Lower lobe of right lung (tissue), 2 donors: ENCODE data around the gene ERI3. TPM values are rescaled to one million over a fixed set of nuclear protein-coding genes. Genes with fewer than 3 reads are reported as not detected.

Experiments
- ATAC-seq, 2 donors: fragments of 200-7000 bp; cut with Tn5 transposase; one replicate each; pipeline ENCODE4 v1.9.1; 2020 to 2022; ENCODE audit warnings: mild to moderate bottlenecking in 2 of 2, moderate library complexity in 2 of 2
- DNase-seq: peaks from one replicate; pipeline ENCODE4 v3.0.0-alpha.2; 2020
- H3K27ac ChIP-seq: fragments of 200-600 bp; one replicate; pipeline ENCODE4 v1.8.0; 2022
- H3K27me3 ChIP-seq: fragments of 200-600 bp; one replicate; pipeline ENCODE4 v1.8.0; 2022; ENCODE audit warnings: low read depth
- H3K36me3 ChIP-seq: fragments of 200-600 bp; one replicate; pipeline ENCODE4 v1.8.0; 2022; ENCODE audit warnings: mild to moderate bottlenecking
- H3K4me1 ChIP-seq: fragments of 200-600 bp; one replicate; pipeline ENCODE4 v1.8.0; 2022
- H3K4me3 ChIP-seq: fragments of 200-600 bp; one replicate; pipeline ENCODE4 v1.8.0; 2022; ENCODE audit warnings: mild to moderate bottlenecking
- H3K9me3 ChIP-seq: fragments of 200-600 bp; one replicate; pipeline ENCODE4 v1.8.0; 2022
- intact Hi-C: fragments of 100-400 bp; cut with DNase I; formaldehyde crosslinking; loops from one replicate; pipeline ENCODE4 v1.11.0; 2022
- total RNA-seq: library from RNA; stranded (reverse); fragmentation: NEBNext Ultra II Directional; extraction: Animal tissue kit (Norgen Biotek cat#: 25700); gene quantifications from one replicate; pipeline ENCODE4 v1.2.1, GENCODE V29; 2021
- TF ChIP-seq, protein P1 (sequence below): fragments of 200-600 bp; IDR thresholded peaks from one replicate; pipeline ENCODE4 v1.8.0; 2022; ENCODE audit warnings: antibody characterized with exemption, mild to moderate bottlenecking
- donor health status: DM: no; HTN: yes; CAD: no; lungs with severe emphysema.

The ERI3 gene
- total RNA-seq, 1 donor from 2014 or later: 36.3 TPM

DNA sequence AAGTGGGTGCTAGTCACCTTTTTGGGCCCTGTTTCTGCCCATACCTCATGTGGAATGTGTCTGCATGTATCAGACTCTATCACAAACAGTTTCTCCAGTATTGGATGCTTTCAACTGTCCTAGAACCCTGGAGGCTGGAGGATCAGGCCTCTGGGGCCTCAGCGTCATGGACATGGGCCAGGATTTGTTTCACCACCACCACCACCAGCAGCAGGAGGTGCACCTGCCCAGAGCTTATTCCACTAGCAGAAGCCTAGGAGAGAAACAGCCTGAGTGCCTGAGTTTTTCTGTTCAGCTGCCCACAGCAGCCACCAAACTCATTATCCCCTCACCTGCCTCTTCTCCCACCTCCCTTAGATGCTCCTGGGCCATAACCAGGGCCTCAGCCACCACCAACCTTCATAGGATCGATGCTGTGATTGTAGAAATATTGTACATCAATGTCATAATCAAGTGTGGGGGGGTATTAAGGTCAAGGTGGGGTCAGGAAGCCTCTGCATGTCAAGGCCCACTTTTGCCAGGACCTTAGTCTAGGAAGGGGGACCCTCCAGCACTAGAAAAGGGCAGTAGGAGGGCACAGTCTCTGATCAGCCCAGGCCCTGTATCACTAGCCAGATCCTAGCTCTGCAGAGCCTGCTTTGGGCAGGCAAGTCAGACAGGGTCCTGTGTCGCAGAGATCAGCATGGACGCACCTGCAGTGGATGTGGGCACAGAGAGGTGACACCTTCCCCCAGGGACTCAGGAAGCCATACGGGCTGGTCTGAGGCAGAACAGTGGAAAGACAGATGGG, 132.5 kb downstream of the ERI3 start:
- peaks cover 42% of the 10 kb centered on the region for H3K36me3 ChIP-seq
- TF ChIP-seq, protein P1, sequence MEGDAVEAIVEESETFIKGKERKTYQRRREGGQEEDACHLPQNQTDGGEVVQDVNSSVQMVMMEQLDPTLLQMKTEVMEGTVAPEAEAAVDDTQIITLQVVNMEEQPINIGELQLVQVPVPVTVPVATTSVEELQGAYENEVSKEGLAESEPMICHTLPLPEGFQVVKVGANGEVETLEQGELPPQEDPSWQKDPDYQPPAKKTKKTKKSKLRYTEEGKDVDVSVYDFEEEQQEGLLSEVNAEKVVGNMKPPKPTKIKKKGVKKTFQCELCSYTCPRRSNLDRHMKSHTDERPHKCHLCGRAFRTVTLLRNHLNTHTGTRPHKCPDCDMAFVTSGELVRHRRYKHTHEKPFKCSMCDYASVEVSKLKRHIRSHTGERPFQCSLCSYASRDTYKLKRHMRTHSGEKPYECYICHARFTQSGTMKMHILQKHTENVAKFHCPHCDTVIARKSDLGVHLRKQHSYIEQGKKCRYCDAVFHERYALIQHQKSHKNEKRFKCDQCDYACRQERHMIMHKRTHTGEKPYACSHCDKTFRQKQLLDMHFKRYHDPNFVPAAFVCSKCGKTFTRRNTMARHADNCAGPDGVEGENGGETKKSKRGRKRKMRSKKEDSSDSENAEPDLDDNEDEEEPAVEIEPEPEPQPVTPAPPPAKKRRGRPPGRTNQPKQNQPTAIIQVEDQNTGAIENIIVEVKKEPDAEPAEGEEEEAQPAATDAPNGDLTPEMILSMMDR: no peak
- no peak for DNase-seq
- H3K27ac ChIP-seq: no peak overlapping the region
- H3K9me3 ChIP-seq: no peaks in the 10 kb centered on the region
- H3K4me1 ChIP-seq: no peaks in the 10 kb centered on the region
- H3K4me3 ChIP-seq: no peak overlapping the region
- intact Hi-C loops: no loop called here
- ATAC-seq: no peak
- no peaks in the 10 kb centered on the region for H3K27me3 ChIP-seq

DNA sequence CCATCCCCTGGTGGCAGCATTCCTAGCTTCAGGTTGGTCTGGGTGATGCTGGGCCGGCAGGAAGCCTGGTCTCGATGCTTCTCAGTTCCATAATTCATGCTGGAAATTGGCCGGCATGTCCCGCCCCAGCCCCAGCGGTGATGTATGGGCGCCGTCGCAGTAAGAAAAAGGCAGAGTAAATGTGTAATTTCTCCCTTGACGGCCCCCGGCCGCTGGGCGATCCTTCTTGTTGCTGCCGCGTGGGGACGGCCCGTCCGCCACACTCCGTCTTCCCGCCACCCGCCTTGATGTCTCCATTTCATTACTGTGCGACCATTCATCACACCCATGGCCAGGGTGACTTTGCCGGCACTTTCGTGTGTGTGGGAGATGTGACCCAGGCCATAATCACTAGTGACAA, 133.3 kb downstream of the ERI3 start:
- no peaks in the 10 kb centered on the region for H3K4me1 ChIP-seq
- H3K27me3 ChIP-seq: no peaks in the 10 kb centered on the region
- TF ChIP-seq, protein P1: no peak
- H3K36me3 ChIP-seq: peaks cover 48% of the 10 kb centered on the region
- no peak for DNase-seq
- no peak for ATAC-seq
- no peaks in the 10 kb centered on the region for H3K9me3 ChIP-seq
- intact Hi-C loops: no loop called here
- H3K27ac ChIP-seq: no peak overlapping the region
- H3K4me3 ChIP-seq: no peak overlapping the region

DNA sequence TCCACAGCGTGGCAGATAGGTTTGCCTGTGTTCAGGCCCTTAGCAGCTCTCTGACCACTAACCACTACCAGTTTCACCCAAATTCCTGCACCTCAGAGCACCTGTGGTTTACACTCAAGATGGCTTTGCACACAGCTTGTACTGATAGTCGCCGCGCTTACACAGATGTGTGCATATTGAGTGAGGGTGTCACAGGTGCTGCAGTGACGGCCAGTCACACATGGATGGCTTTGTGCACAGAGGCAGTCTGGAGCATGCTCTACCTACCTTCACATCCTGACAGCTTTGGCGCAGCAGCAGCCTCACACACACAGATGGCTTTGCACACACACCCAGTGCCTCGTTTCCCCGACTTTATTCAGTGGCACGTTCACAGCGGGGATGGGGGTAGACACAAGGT, 134.3 kb downstream of the ERI3 start:
- peaks cover 59% of the 10 kb centered on the region for H3K36me3 ChIP-seq
- H3K4me1 ChIP-seq: no peaks in the 10 kb centered on the region
- no peak overlapping the region for H3K4me3 ChIP-seq
- no peaks in the 10 kb centered on the region for H3K27me3 ChIP-seq
- no peak overlapping the region for H3K27ac ChIP-seq
- intact Hi-C loops: no loop called here
- ATAC-seq: no peak
- TF ChIP-seq, protein P1: no peak
- no peak for DNase-seq
- no peaks in the 10 kb centered on the region for H3K9me3 ChIP-seq

DNA sequence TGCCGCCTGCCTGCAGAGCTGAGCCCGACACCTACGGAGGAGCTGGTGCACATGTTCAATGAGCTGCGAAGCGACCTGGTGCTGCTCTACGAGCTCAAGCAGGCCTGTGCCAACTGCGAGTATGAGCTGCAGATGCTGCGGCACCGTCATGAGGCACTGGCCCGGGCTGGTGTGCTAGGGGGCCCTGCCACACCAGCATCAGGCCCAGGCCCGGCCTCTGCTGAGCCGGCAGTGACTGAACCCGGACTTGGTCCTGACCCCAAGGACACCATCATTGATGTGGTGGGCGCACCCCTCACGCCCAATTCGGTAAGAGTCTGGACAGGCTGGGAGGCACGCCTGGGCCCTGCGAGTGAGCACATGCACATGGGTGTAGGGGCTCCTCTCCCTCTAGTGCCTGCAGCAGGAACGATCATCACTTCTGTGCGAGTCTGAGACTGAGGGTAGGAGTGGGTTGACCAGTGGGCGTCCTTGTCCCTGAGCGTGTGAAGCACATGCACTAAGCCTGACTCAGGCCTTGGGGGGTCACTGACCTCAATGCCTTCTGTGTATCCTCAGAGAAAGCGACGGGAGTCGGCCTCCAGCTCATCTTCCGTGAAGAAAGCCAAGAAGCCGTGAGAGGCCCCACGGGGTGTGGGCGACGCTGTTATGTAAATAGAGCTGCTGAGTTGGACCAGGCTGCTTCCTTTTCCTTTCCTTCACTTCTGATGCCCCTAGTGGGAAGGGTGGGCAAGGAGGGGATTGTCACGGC, 134.9 kb downstream of the ERI3 start:
- ATAC-seq: no peak
- TF ChIP-seq, protein P1: no peak
- intact Hi-C loops: no loop called here
- no peak for DNase-seq
- Histone ChIP-seq H3K9me3 (no peaks in the 10 kb centered on the region), H3K36me3 (peaks cover 64% of the 10 kb centered on the region), H3K4me1 (no peaks in the 10 kb centered on the region), H3K4me3 (no peak overlapping the region), H3K27ac (no peak overlapping the region), H3K27me3 (no peaks in the 10 kb centered on the region)

DNA sequence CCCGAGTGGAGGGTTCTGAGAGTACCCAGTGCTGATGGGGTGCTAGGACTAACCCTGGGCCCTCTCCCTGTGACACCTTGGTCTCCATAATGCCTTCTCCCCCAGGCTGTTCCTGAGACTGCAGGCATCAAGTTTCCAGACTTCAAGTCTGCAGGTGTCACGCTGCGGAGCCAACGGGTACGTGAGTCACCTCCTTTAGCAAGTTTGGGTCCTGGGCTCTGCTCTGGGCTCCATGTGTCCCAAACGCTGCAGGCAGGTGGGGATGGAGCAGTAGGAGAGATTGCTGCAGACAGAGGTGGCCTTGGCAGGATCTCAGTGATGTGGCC, 135.8 kb downstream of the ERI3 start:
- Histone ChIP-seq H3K9me3 (no peaks in the 10 kb centered on the region), H3K27me3 (no peaks in the 10 kb centered on the region), H3K4me1 (peaks cover 6% of the 10 kb centered on the region), H3K4me3 (no peak overlapping the region), H3K36me3 (peaks cover 71% of the 10 kb centered on the region), H3K27ac (no peak overlapping the region)
- intact Hi-C loops: no loop called here
- TF ChIP-seq, protein P1: no peak
- no peak for DNase-seq
- no peak for ATAC-seq
